MM.1S (cell line): Measurements from ENCODE around the gene NTF3.

Source experiments
- DNase-seq: peaks from one replicate; pipeline ENCODE4 v3.0.0-alpha.2; 2015
- H2AFZ ChIP-seq: fragments of 300-600 bp; sonication (generic); 2 replicates; pipeline ENCODE4 v1.6.0; 2016; ENCODE audit warnings: antibody characterized with exemption, low read length
- H3F3A ChIP-seq: fragments of 300-600 bp; sonication (generic); 2 replicates; pipeline ENCODE4 v1.6.1; 2016; ENCODE audit warnings: mild to moderate bottlenecking, antibody characterized with exemption, low read length, moderate library complexity, mixed read lengths; ENCODE audit not compliant: insufficient read depth
- H3K27ac ChIP-seq: fragments of 300-600 bp; sonication (generic); 2 replicates; pipeline ENCODE4 v1.5.1; 2016; ENCODE audit warnings: mild to moderate bottlenecking, low read length
- H3K27me3 ChIP-seq: fragments of 300-600 bp; sonication (generic); replicated peaks from 2 replicates; pipeline ENCODE4 v1.6.0; 2016; ENCODE audit warnings: low read length; ENCODE audit not compliant: insufficient read depth
- H3K36me3 ChIP-seq: fragments of 300-600 bp; sonication (generic); replicated peaks from 2 replicates; pipeline ENCODE4 v1.6.1; 2016; ENCODE audit warnings: mild to moderate bottlenecking, low read length, mixed read lengths; ENCODE audit not compliant: insufficient read depth
- H3K4me1 ChIP-seq: fragments of 300-600 bp; sonication (generic); 2 replicates; pipeline ENCODE4 v1.6.1; 2016; ENCODE audit warnings: low read length, mixed read lengths
- H3K4me2 ChIP-seq: fragments of 300-600 bp; sonication (generic); 2 replicates; pipeline ENCODE4 v1.6.0; 2016; ENCODE audit warnings: low read depth, low read length
- H3K4me3 ChIP-seq: fragments of 300-600 bp; sonication (generic); 2 replicates; pipeline ENCODE4 v1.5.1; 2016; ENCODE audit warnings: low read length, mixed read lengths
- H3K79me2 ChIP-seq: fragments of 300-600 bp; sonication (generic); 2 replicates; pipeline ENCODE4 v1.6.1; 2016; ENCODE audit warnings: mixed run types, low read length, mixed read lengths
- H3K9ac ChIP-seq: fragments of 300-600 bp; sonication (generic); 2 replicates; pipeline ENCODE4 v1.6.1; 2016; ENCODE audit warnings: low read length, mixed read lengths
- H3K9me2 ChIP-seq: fragments of 300-600 bp; sonication (generic); replicated peaks from 2 replicates; pipeline ENCODE4 v1.6.1; 2016; ENCODE audit warnings: mild to moderate bottlenecking, low read length, mixed read lengths; ENCODE audit not compliant: insufficient read depth
- H3K9me3 ChIP-seq: fragments of 300-600 bp; sonication (generic); replicated peaks from 2 replicates; pipeline ENCODE4 v1.6.1; 2016; ENCODE audit warnings: mild to moderate bottlenecking, low read length, mixed read lengths; ENCODE audit not compliant: insufficient read depth
- H4K20me1 ChIP-seq: fragments of 300-600 bp; sonication (generic); 2 replicates; pipeline ENCODE4 v1.6.1; 2016; ENCODE audit warnings: mild to moderate bottlenecking, low read length, moderate library complexity, mixed read lengths; ENCODE audit not compliant: insufficient read depth
- EZH2 ChIP-seq: fragments of 300-600 bp; sonication (generic); optimal IDR thresholded peaks from 2 replicates; pipeline ENCODE3; 2017; ENCODE audit warnings: low read depth, mild to moderate bottlenecking, antibody characterized with exemption, low read length, mixed read lengths
- EZH2phosphoT487 ChIP-seq: fragments of 300-600 bp; sonication (generic); IDR thresholded peaks from 2 replicates; pipeline ENCODE4 v1.6.1; 2018; ENCODE audit warnings: antibody characterized with exemption, low read length
- TF ChIP-seq, protein P1 (sequence below): fragments of 300-600 bp; sonication (generic); IDR thresholded peaks from 2 replicates; pipeline ENCODE4 v1.5.1; 2016; ENCODE audit warnings: antibody characterized with exemption, low read length, mixed read lengths

NTF3 gene

DNA sequence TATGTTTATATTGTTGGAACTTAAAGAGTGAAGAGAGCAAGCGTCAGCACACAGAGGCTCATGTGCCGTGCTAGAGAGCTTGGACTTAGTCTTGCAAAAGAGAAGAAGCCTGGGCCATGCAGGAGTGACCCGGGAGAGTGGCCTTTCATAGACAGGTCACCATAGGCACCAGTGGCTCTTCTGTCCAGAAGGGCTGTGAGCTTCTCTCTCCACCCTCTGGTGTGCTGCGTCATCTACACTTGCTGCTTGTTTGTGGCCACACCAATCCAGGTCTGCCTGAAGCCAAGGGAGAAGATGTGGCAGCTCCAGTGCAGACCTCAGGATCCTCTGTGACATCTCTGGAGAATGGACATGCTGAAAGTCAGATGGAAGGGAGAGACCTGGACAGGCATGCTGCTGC is 74.4 kb downstream of the NTF3 start:
- Histone ChIP-seq H3K9me2 (no peaks in the 10 kb centered on the region), H3K27ac (no peak overlapping the region), H3K36me3 (no peaks in the 10 kb centered on the region), H2AFZ (no peak overlapping the region), H3K27me3 (no peaks in the 10 kb centered on the region), H3K4me1 (no peaks in the 10 kb centered on the region), H3K9ac (no peak overlapping the region), H3K9me3 (no peaks in the 10 kb centered on the region), H4K20me1 (no peaks in the 10 kb centered on the region), H3F3A (no peaks in the 10 kb centered on the region), H3K4me2 (no peak overlapping the region), H3K79me2 (no peaks in the 10 kb centered on the region), H3K4me3 (no peak overlapping the region)
- no peak for TF ChIP-seq EZH2
- no peak for TF ChIP-seq EZH2phosphoT487
- DNase-seq, result no peak

DNA sequence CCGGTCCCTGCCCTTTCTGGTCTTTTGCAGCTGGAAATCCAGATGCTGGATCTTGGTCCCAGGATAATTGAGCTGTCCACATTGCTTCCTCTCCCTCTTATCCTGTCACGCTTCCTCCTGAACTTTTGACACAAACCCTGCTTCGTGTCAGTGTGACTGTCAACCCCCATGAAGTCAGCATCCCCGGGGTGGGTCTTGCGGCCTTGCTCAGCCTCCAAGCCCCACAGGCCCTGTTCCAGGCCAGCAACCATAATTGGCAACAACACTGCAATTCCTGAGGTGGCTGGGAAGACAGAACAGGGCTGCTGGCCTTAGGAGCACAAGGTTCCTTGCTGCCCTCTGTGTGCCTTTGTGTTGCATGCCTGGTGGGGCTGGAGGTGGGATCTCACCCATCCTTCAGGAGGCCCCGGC is 74.9 kb downstream of the NTF3 start:
- no peak for TF ChIP-seq EZH2phosphoT487
- TF ChIP-seq, protein P1, sequence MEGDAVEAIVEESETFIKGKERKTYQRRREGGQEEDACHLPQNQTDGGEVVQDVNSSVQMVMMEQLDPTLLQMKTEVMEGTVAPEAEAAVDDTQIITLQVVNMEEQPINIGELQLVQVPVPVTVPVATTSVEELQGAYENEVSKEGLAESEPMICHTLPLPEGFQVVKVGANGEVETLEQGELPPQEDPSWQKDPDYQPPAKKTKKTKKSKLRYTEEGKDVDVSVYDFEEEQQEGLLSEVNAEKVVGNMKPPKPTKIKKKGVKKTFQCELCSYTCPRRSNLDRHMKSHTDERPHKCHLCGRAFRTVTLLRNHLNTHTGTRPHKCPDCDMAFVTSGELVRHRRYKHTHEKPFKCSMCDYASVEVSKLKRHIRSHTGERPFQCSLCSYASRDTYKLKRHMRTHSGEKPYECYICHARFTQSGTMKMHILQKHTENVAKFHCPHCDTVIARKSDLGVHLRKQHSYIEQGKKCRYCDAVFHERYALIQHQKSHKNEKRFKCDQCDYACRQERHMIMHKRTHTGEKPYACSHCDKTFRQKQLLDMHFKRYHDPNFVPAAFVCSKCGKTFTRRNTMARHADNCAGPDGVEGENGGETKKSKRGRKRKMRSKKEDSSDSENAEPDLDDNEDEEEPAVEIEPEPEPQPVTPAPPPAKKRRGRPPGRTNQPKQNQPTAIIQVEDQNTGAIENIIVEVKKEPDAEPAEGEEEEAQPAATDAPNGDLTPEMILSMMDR, result no peak
- TF ChIP-seq EZH2, result no peak
- H3F3A ChIP-seq, result no peaks in the 10 kb centered on the region
- H3K27me3 ChIP-seq, result no peaks in the 10 kb centered on the region
- DNase-seq, result no peak
- no peak overlapping the region for H3K4me2 ChIP-seq
- no peak overlapping the region for H3K4me3 ChIP-seq
- no peaks in the 10 kb centered on the region for H3K79me2 ChIP-seq
- H4K20me1 ChIP-seq, result no peaks in the 10 kb centered on the region
- H2AFZ ChIP-seq, result no peak overlapping the region
- H3K9me2 ChIP-seq, result no peaks in the 10 kb centered on the region
- H3K27ac ChIP-seq, result no peak overlapping the region
- no peaks in the 10 kb centered on the region for H3K36me3 ChIP-seq
- H3K4me1 ChIP-seq, result no peaks in the 10 kb centered on the region
- H3K9ac ChIP-seq, result no peak overlapping the region
- H3K9me3 ChIP-seq, result no peaks in the 10 kb centered on the region

DNA sequence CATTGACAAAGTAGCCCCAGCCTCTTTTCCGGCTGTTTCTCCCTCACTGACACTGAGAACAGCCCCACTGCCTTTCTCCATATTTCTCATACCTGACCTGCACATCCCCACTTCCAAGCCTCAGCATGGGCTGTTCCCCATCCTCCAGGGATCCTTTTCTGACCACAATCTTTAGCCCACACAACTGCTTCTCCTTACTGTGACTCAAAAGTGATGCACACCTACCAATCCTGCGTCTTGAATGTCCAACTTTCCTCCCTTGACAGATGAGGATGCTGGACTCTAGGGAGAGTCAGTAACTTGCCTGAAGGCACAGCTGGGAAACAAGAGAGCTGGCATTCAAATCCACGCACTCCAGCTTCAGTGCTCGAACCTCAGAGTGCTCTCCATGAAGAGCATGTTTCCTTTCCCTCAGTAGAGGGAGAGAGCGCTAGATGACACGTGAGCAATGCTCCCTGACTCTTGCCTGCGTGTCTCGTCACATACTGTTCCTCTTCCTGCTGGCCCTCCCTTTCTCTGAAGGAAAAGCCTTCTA is 75.6 kb downstream of the NTF3 start:
- Histone ChIP-seq H3K27ac (no peak overlapping the region), H4K20me1 (no peaks in the 10 kb centered on the region), H3K36me3 (no peaks in the 10 kb centered on the region), H2AFZ (no peak overlapping the region), H3K4me2 (no peak overlapping the region), H3F3A (no peaks in the 10 kb centered on the region), H3K4me3 (no peak overlapping the region), H3K9me3 (no peaks in the 10 kb centered on the region), H3K79me2 (no peaks in the 10 kb centered on the region), H3K9me2 (no peaks in the 10 kb centered on the region), H3K9ac (no peak overlapping the region), H3K27me3 (no peaks in the 10 kb centered on the region), H3K4me1 (no peaks in the 10 kb centered on the region)
- TF ChIP-seq EZH2phosphoT487, result no peak
- TF ChIP-seq, protein P1, result no peak
- no peak for TF ChIP-seq EZH2
- DNase-seq, result no peak

DNA sequence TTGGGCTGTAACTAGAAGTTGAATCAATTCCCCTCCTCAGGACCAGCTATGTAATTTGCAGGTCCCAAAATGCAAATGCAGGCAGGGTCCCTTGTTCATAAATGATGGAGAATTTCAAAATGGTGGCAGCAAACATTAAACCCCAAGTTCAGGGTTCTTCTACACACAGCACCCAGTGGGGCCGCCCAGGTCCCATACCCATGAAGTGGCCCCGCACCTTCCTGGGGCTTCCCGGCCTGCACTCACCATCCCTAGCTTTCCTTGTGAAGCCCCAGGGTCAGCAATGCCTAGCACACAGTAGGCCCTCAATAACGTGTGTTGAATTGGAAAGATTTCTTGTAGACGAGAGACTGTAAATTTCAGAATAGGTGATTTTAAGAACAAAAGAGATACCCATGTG is 76.0 kb downstream of the NTF3 start:
- Histone ChIP-seq H3K9ac (no peak overlapping the region), H3K79me2 (no peaks in the 10 kb centered on the region), H3K4me2 (no peak overlapping the region), H3K9me2 (no peaks in the 10 kb centered on the region), H3K27me3 (no peaks in the 10 kb centered on the region), H3K4me3 (no peak overlapping the region), H3F3A (no peaks in the 10 kb centered on the region), H3K9me3 (no peaks in the 10 kb centered on the region), H2AFZ (no peak overlapping the region), H3K27ac (no peak overlapping the region), H4K20me1 (no peaks in the 10 kb centered on the region), H3K4me1 (no peaks in the 10 kb centered on the region), H3K36me3 (no peaks in the 10 kb centered on the region)
- TF ChIP-seq EZH2phosphoT487 (no peak), EZH2 (no peak)
- TF ChIP-seq, protein P1, result no peak
- DNase-seq, result no peak
